WTC11 (cell line): ENCODE results near the gene MFAP3L.

Source experiments
- SP1 ChIP-seq: sonication (generic); formaldehyde crosslinking; conservative IDR thresholded peaks from 2 replicates; pipeline ENCODE4 v1.8.1; 2022; ENCODE audit warnings: missing genetic modification reagents
- TF ChIP-seq, protein P1 (sequence below): fragments of 200-600 bp; IDR thresholded peaks from 2 replicates; pipeline ENCODE4 v1.8.0; 2022; ENCODE audit warnings: antibody characterized with exemption
- TF ChIP-seq, protein P2 (sequence below): sonication (generic); formaldehyde crosslinking; IDR thresholded peaks from 2 replicates; pipeline ENCODE4 v1.8.1; 2023; ENCODE audit warnings: mild to moderate bottlenecking, missing genetic modification reagents, moderate library complexity

DNA sequence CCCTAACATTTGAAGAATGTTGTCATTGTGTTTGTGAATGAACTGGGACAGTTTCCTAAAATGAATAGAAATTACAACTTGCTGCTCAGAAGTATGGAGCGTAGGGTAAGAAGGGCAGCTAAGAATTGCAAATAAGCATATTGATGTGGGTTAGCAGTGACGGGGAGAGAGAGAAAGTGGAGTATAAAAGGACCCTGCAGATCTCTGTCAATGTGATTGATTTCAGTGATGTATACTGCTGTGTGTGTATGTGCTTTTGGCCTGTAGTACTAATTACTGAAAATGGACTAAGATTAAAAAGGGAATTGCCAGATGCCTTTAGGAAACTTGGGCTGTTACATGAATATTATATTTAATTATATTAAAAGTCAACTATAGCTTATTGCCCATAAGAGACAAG, 7.8 kb upstream of the MFAP3L start:
- TF ChIP-seq, protein P1, sequence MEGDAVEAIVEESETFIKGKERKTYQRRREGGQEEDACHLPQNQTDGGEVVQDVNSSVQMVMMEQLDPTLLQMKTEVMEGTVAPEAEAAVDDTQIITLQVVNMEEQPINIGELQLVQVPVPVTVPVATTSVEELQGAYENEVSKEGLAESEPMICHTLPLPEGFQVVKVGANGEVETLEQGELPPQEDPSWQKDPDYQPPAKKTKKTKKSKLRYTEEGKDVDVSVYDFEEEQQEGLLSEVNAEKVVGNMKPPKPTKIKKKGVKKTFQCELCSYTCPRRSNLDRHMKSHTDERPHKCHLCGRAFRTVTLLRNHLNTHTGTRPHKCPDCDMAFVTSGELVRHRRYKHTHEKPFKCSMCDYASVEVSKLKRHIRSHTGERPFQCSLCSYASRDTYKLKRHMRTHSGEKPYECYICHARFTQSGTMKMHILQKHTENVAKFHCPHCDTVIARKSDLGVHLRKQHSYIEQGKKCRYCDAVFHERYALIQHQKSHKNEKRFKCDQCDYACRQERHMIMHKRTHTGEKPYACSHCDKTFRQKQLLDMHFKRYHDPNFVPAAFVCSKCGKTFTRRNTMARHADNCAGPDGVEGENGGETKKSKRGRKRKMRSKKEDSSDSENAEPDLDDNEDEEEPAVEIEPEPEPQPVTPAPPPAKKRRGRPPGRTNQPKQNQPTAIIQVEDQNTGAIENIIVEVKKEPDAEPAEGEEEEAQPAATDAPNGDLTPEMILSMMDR = no peak
- no peak for TF ChIP-seq SP1 (CRISPR knock-in tag)
- TF ChIP-seq, protein P2, sequence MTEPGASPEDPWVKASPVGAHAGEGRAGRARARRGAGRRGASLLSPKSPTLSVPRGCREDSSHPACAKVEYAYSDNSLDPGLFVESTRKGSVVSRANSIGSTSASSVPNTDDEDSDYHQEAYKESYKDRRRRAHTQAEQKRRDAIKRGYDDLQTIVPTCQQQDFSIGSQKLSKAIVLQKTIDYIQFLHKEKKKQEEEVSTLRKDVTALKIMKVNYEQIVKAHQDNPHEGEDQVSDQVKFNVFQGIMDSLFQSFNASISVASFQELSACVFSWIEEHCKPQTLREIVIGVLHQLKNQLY = no peak
